Dedifferentiated amniotic fluid mesenchymal stem cell (primary cell): ENCODE results near the gene JTB.
"Not testable (repeated sequence)": the region's sequence is repeated elsewhere in the genome, so short reads cannot be mapped to it uniquely, and the experiment has no call there.

Experiments used
- DNase-seq: peaks from one replicate; pipeline ENCODE4 v3.0.0-alpha.2; 2016; ENCODE audit errors: extremely low spot score

JTB gene

GRCh38 chr1:153977250-153978240 is at the start of gene JTB:
TSS of gene JTB (minus strand) at chr1:153977674. CDS start at chr1:153977252, 422 bp downstream.
- peak; percentile 86 for DNase-seq

GRCh38 chr1:154019940-154020339 is 42.5 kb upstream of the JTB start:
- no peak for DNase-seq

GRCh38 chr1:154019269-154019668 is 41.8 kb upstream of the JTB start:
- no peak for DNase-seq

GRCh38 chr1:154014154-154014907 is 36.9 kb upstream of the JTB start:
- no peak for DNase-seq

- DNase-seq: not testable (repeated sequence)
Observed at GRCh38 chr1:154012543-154012942, 35.1 kb upstream of the JTB start.

- DNase-seq: no peak
Observed at GRCh38 chr1:154012129-154012528, 34.7 kb upstream of the JTB start.

- DNase-seq: peak; percentile 52
Observed at GRCh38 chr1:154006136-154006535, 28.7 kb upstream of the JTB start.

- DNase-seq: no peak
Observed at GRCh38 chr1:154000420-154000819, 22.9 kb upstream of the JTB start.

- not testable (repeated sequence) for DNase-seq
Observed at GRCh38 chr1:153996882-153997281, 19.4 kb upstream of the JTB start.

- DNase-seq: no peak
Observed at GRCh38 chr1:153995640-153996039, 18.2 kb upstream of the JTB start.

GRCh38 chr1:153995202-153995601 is 17.7 kb upstream of the JTB start:
- DNase-seq: no peak

GRCh38 chr1:153991806-153992205 is 14.3 kb upstream of the JTB start:
- DNase-seq: no peak

GRCh38 chr1:153991151-153991630 is 13.7 kb upstream of the JTB start:
- no peak for DNase-seq

GRCh38 chr1:153990468-153991150 is 13.1 kb upstream of the JTB start, which contains the start of gene RPS27:
TSS of gene RPS27 (plus strand) at chr1:153990762. CDS start at chr1:153990797, 35 bp downstream.
- DNase-seq: peak; percentile 99

- no peak for DNase-seq
Observed at GRCh38 chr1:153987621-153988020, 10.1 kb upstream of the JTB start.

GRCh38 chr1:153985941-153986761 is 8.7 kb upstream of the JTB start, which contains the start of gene RAB13:
TSS of gene RAB13 (minus strand) at chr1:153986339. CDS start at chr1:153986236, 103 bp downstream.
- DNase-seq: peak; percentile 81

GRCh38 chr1:153985341-153985912 is 8.0 kb upstream of the JTB start:
- DNase-seq: no peak

GRCh38 chr1:153984123-153984894 is 6.8 kb upstream of the JTB start:
- no peak for DNase-seq

- DNase-seq: not testable (repeated sequence)
Observed at GRCh38 chr1:153981735-153982134, 4.3 kb upstream of the JTB start.

GRCh38 chr1:153979091-153979490 is 1.6 kb upstream of the JTB start:
- not testable (repeated sequence) for DNase-seq
